GM10248 (cell line): ENCODE data around the gene LMCD1.

Experiments used
- CTCF ChIA-PET: fragments of 300-600 bp; sonication (Branson Sonifier 250); formaldehyde crosslinking; extraction: SDS; loops from one replicate; lab custom pipeline; 2021; ENCODE audit warnings: antibody characterized with exemption; lab: Yijun Ruan, JAX
- POLR2A ChIA-PET: fragments of 350-650 bp; sonication (Branson Sonifier 250); formaldehyde crosslinking; extraction: SDS; loops from one replicate; lab custom pipeline; 2020; ENCODE audit warnings: antibody characterized with exemption; lab: Yijun Ruan, JAX
- DNase-seq: peaks from one replicate; pipeline ENCODE4 v3.0.0; 2012; ENCODE audit errors: extremely low spot score
- TF ChIP-seq, protein P1 (sequence below): IDR thresholded peaks from 2 replicates; pipeline ENCODE4 v1.5.1; 2012; ENCODE audit warnings: mild to moderate bottlenecking, low read depth; ENCODE audit errors: extremely low read depth, missing control alignments, control extremely low read depth

LMCD1 gene

GRCh38 chr3:8482263-8482662 is 19.4 kb upstream of the LMCD1 start:
- TF ChIP-seq, protein P1, sequence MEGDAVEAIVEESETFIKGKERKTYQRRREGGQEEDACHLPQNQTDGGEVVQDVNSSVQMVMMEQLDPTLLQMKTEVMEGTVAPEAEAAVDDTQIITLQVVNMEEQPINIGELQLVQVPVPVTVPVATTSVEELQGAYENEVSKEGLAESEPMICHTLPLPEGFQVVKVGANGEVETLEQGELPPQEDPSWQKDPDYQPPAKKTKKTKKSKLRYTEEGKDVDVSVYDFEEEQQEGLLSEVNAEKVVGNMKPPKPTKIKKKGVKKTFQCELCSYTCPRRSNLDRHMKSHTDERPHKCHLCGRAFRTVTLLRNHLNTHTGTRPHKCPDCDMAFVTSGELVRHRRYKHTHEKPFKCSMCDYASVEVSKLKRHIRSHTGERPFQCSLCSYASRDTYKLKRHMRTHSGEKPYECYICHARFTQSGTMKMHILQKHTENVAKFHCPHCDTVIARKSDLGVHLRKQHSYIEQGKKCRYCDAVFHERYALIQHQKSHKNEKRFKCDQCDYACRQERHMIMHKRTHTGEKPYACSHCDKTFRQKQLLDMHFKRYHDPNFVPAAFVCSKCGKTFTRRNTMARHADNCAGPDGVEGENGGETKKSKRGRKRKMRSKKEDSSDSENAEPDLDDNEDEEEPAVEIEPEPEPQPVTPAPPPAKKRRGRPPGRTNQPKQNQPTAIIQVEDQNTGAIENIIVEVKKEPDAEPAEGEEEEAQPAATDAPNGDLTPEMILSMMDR, result no peak
- no peak for DNase-seq
- ChIA-PET POLR2A (no interaction called here), CTCF (no interaction called here)

GRCh38 chr3:8482960-8483665 is 18.5 kb upstream of the LMCD1 start:
- TF ChIP-seq, protein P1, result no peak
- POLR2A ChIA-PET, result no interaction called here
- CTCF ChIA-PET, result interaction anchor here (0.9 to 1.8 kb wide), 2 partner anchors 8 to 18 kb away, joined by 3 to 4 read pairs; no protein-coding TSS in a partner anchor
- no peak for DNase-seq

- DNase-seq, result no peak
- CTCF ChIA-PET, result interaction anchor here (1.8 kb wide), 1 partner anchor 9 kb away, joined by 4 read pairs; no protein-coding TSS in a partner anchor
- POLR2A ChIA-PET, result no interaction called here
- TF ChIP-seq, protein P1, result no peak
These were observed 17.0 kb upstream of the LMCD1 start for GRCh38 chr3:8484409-8485140.

DNA sequence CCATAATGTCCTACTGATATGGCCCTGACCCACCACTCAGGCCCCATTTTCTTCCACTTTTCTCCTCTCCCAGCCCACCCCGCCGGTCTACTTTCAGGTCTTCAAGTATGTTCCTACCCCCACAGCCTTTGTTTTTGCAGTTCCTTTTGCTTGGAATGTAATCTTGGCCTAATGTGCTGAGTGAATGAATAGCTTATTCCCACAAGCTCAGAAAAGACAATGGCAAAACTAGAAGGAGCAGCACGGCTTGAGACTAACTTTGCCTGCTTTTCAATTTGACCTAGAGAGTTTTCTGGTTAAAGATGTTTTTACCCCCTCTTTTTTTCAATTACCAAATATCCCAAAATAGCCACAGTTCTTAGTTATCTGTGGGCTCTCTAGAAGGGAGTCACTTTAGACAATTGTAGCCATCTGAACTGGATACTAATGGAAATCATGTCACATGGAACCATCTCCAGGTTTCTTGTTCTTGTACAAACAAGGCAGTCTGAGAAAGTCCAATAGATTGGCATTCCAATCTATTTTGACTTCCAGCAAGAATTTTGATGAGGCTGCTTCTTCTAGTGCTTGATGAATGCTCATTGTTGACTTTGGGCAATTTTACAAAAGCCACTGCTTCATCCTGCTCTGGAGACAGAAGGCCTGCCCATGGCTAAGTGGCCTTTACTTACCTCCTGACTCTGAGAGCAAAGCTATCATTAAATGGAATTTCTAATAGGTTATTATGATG is 16.3 kb upstream of the LMCD1 start:
- ChIA-PET POLR2A (no interaction called here), CTCF (interaction anchor here (1.1 kb wide), 1 partner anchor 19 kb away, joined by 3 read pairs; no protein-coding TSS in a partner anchor)
- no peak for DNase-seq
- TF ChIP-seq, protein P1, result no peak

DNA sequence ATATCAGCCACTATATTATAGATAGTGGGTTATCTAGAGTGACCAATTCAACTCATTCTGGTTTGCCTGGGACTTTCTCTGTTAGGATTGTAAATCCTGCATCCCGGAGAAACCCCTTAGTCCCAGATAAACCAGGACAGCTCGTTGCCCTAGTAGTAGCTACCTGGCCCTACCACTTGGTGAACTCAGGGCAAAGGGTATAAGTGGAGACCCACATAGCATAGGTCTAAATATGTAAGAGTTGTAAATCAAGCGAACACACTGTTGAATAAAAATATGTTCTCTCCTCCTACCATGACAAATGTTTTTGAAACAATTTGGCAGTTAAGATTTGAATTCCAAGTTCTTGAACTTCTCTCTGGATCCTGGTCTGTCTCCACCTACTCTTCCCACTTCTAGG is 15.7 kb upstream of the LMCD1 start:
- CTCF ChIA-PET, result interaction anchor here (1.1 kb wide), 1 partner anchor 18 kb away, joined by 3 read pairs; no protein-coding TSS in a partner anchor
- no peak for DNase-seq
- POLR2A ChIA-PET, result no interaction called here
- TF ChIP-seq, protein P1, result no peak

GRCh38 chr3:8486434-8486833 is 15.2 kb upstream of the LMCD1 start:
- no peak for DNase-seq
- ChIA-PET CTCF (interaction anchor here (1.1 kb wide), 1 partner anchor 18 kb away, joined by 3 read pairs; no protein-coding TSS in a partner anchor), POLR2A (no interaction called here)
- TF ChIP-seq, protein P1, result no peak
